ENCODE measurements around the gene PERCC1. TPM values are rescaled to one million over a fixed set of nuclear protein-coding genes. Genes with fewer than 3 reads are reported as not detected.

PERCC1 gene
- total RNA-seq, 4 donors from 2014 or later = 0.67 to 1.7 (median 1.6) TPM; not detected in 1

- no peak for DNase-seq
- H3K36me3 ChIP-seq = peaks cover 38 to 42% of the 10 kb centered on the region in 2 donors
- intact Hi-C loops (cut with DNase I) = no loop called here
- no peak overlapping the region for H3K27ac ChIP-seq
- TF ChIP-seq, protein P1, sequence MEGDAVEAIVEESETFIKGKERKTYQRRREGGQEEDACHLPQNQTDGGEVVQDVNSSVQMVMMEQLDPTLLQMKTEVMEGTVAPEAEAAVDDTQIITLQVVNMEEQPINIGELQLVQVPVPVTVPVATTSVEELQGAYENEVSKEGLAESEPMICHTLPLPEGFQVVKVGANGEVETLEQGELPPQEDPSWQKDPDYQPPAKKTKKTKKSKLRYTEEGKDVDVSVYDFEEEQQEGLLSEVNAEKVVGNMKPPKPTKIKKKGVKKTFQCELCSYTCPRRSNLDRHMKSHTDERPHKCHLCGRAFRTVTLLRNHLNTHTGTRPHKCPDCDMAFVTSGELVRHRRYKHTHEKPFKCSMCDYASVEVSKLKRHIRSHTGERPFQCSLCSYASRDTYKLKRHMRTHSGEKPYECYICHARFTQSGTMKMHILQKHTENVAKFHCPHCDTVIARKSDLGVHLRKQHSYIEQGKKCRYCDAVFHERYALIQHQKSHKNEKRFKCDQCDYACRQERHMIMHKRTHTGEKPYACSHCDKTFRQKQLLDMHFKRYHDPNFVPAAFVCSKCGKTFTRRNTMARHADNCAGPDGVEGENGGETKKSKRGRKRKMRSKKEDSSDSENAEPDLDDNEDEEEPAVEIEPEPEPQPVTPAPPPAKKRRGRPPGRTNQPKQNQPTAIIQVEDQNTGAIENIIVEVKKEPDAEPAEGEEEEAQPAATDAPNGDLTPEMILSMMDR (IDR thresholded peaks at IDR 0.05) = no peak
- H3K9me3 ChIP-seq = no peaks in the 10 kb centered on the region
- 84 to 89% methylated on average over 11 to 14 of the region's 14 CpGs for WGBS, 2 donors
- H3K4me3 ChIP-seq (replicated peaks in 1 of 3) = no peak overlapping the region
- H3K4me1 ChIP-seq = no peaks in the 10 kb centered on the region
- no peaks in the 10 kb centered on the region for H3K27me3 ChIP-seq
Measured at GRCh38 chr16:1458977-1459341, 28.1 kb downstream of the PERCC1 start.

DNA sequence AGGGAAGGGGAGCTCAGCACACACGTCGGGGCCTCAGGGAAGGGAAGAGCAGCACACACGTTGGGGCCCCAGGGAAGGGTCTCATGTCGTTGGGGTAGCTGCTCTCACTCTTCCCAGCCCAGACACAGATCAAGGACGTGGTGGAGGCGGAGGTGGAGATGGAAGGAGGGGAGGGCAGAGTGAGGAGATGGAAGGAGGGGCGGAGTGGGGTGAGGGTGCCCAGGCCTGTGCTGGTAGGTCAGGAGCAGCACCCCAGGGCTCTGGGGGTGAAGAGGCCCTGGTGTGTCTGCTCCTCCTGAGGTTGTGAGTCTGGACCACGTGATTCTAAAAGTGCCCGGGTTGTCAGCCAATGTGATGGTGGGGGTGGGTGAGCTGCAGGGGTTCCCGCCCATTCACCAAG is 29.1 kb downstream of the PERCC1 start:
- no peak for TF ChIP-seq POLR2A (IDR thresholded peaks at IDR 0.05)
- TF ChIP-seq, protein P1 (IDR thresholded peaks at IDR 0.05) = no peak
- Histone ChIP-seq H3K9me3 (no peaks in the 10 kb centered on the region), H3K27me3 (no peaks in the 10 kb centered on the region), H3K4me3 (replicated peaks in 1 of 3) (no peak overlapping the region), H3K36me3 (peaks cover 30 to 32% of the 10 kb centered on the region in 2 donors), H3K4me1 (no peaks in the 10 kb centered on the region), H3K27ac (no peak overlapping the region)
- DNase-seq = no peak
- WGBS, 2 donors = 86 to 88% methylated on average over 10 of the region's 10 CpGs
- intact Hi-C loops (cut with DNase I) = no loop called here

- 94 to 100% methylated on average over 2 to 13 of the region's 30 CpGs for WGBS, 2 donors
- Histone ChIP-seq H3K27me3 (no peaks in the 10 kb centered on the region), H3K27ac (no peak overlapping the region), H3K36me3 (peaks cover 22 to 25% of the 10 kb centered on the region in 2 donors), H3K4me1 (no peaks in the 10 kb centered on the region), H3K4me3 (replicated peaks in 1 of 3) (no peak overlapping the region), H3K9me3 (no peaks in the 10 kb centered on the region)
- intact Hi-C loops (cut with DNase I) = no loop called here
- DNase-seq = no peak
- TF ChIP-seq, protein P1 (IDR thresholded peaks at IDR 0.05) = no peak
- no peak for TF ChIP-seq POLR2A (IDR thresholded peaks at IDR 0.05)
Measured at GRCh38 chr16:1460602-1461138, 29.8 kb downstream of the PERCC1 start.

DNA sequence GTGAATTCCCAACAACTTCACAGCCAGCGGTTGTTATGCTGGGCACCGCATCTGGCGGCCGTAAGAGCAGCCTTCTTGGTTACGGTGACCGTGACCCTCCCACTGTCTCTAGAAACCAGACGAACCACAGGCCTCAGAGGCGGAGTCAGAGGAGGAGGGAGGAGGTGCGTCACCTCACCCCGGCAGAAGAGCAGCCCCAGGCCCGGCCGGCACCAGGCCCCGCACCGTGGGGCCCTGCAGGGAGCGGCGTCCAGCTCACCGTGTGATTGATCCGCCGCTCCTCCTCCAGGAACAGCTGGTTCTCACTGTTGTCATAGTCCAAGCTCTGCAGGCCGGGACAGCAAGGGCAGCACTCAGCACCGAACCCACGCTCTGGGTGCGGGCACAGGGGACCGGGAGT is 30.3 kb downstream of the PERCC1 start:
- Histone ChIP-seq H3K4me1 (no peaks in the 10 kb centered on the region), H3K36me3 (peaks cover 18 to 21% of the 10 kb centered on the region in 2 donors)
- 89 to 95% methylated on average over 11 to 23 of the region's 24 CpGs for WGBS, 2 donors

DNA sequence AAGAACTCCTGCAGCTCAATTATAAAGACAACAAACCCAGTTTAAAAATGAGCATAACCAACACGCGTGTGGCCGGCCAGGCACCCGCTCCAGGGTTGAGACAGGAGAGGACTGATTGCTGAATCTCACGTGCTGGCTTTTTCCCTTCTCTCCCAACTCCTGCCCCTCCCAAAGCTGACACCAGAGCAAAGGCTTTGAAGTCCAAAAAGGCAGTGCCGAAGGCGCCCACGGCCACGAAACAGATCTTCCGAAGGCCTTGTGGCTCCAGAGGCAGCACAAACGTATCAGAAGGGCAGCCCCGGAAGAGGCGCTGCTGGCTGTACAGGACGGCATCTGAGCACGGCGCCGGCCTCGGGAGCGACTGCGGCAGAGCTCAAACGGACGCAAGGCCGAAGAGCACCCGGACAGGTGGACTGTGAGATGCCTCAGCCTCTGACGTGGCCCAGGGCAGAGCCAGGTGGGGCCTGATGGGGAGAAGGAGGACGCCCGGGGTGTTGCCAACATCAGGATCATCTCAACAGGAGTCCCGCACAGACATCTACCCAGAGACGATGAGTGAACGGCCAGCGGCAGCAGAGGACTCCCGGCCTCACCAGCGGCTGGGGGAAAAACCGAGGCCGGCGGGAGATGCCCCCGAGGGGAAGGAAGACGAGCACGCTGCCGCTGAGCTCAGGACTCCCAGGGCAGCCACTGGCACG is 33.5 kb downstream of the PERCC1 start:
- peaks cover 11 to 18% of the 10 kb centered on the region in 2 donors for H3K36me3 ChIP-seq
- intact Hi-C loops (cut with DNase I) = no loop called here
- TF ChIP-seq POLR2A (IDR thresholded peaks at IDR 0.05) = no peak
- TF ChIP-seq, protein P1 (IDR thresholded peaks at IDR 0.05) = no peak
- no peak overlapping the region for H3K27ac ChIP-seq
- H3K4me1 ChIP-seq = no peaks in the 10 kb centered on the region
- H3K4me3 ChIP-seq (replicated peaks in 1 of 3) = no peak overlapping the region
- no peaks in the 10 kb centered on the region for H3K27me3 ChIP-seq
- 91% methylated on average over 31 to 41 of the region's 41 CpGs for WGBS, 2 donors
- no peaks in the 10 kb centered on the region for H3K9me3 ChIP-seq
- DNase-seq = no peak

More for the DNA sequence above, 30.3 kb downstream of the PERCC1 start:
- intact Hi-C loops (cut with DNase I) = no loop called here
- Histone ChIP-seq H3K9me3 (no peaks in the 10 kb centered on the region), H3K4me3 (replicated peaks in 1 of 3) (no peak overlapping the region), H3K27me3 (no peaks in the 10 kb centered on the region), H3K27ac (no peak overlapping the region)
- no peak for DNase-seq
- TF ChIP-seq, protein P1 (IDR thresholded peaks at IDR 0.05) = no peak
- no peak for TF ChIP-seq POLR2A (IDR thresholded peaks at IDR 0.05)
